NK-92 treated with Interleukin-12 subunit alpha and Interleukin-12 subunit beta, amount 100 ng/mL, for 24 hours (cell line): ENCODE measurements around the gene ISM1.

ENCODE experiments used
- DNase-seq: peaks from one replicate; lab custom pipeline; 2025; lab: John Stamatoyannopoulos, UW

The ISM1 gene

GRCh38 chr20:13313201-13313600 is 92.1 kb downstream of the ISM1 start:
- no peak for DNase-seq

GRCh38 chr20:13317439-13317838 is 96.4 kb downstream of the ISM1 start:
- no peak for DNase-seq

GRCh38 chr20:13318871-13319521 is 97.9 kb downstream of the ISM1 start:
- DNase-seq = no peak

GRCh38 chr20:13320702-13321101 is 99.6 kb downstream of the ISM1 start:
- DNase-seq = no peak

GRCh38 chr20:13321416-13321815 is 100.3 kb downstream of the ISM1 start:
- DNase-seq = no peak

- DNase-seq = no peak
Observed at GRCh38 chr20:13322198-13322597, 101.1 kb downstream of the ISM1 start.

- no peak for DNase-seq
Observed at GRCh38 chr20:13322621-13323020, 101.5 kb downstream of the ISM1 start.

GRCh38 chr20:13325033-13325432 is 104.0 kb downstream of the ISM1 start:
- DNase-seq = no peak

GRCh38 chr20:13325796-13326340 is 104.8 kb downstream of the ISM1 start:
- no peak for DNase-seq

GRCh38 chr20:13331536-13331935 is 110.5 kb downstream of the ISM1 start:
- DNase-seq = no peak

- DNase-seq = no peak
Observed at GRCh38 chr20:13333036-13333435, 112.0 kb downstream of the ISM1 start.

- DNase-seq = no peak
Observed at GRCh38 chr20:13333793-13334192, 112.7 kb downstream of the ISM1 start.

GRCh38 chr20:13336308-13337089 is 115.4 kb downstream of the ISM1 start:
- DNase-seq = no peak

GRCh38 chr20:13337090-13337784 is 116.2 kb downstream of the ISM1 start:
- DNase-seq = no peak

- DNase-seq = no peak
Observed at GRCh38 chr20:13338097-13338661, 117.1 kb downstream of the ISM1 start.

GRCh38 chr20:13338999-13339411 is 117.9 kb downstream of the ISM1 start:
- no peak for DNase-seq

- no peak for DNase-seq
Observed at GRCh38 chr20:13340088-13340487, 119.0 kb downstream of the ISM1 start.

GRCh38 chr20:13341737-13342393 is 120.8 kb downstream of the ISM1 start:
- no peak for DNase-seq

- no peak for DNase-seq
Observed at GRCh38 chr20:13342469-13343242, 121.6 kb downstream of the ISM1 start.

- no peak for DNase-seq
Observed at GRCh38 chr20:13344671-13345070, 123.6 kb downstream of the ISM1 start.
